NAMALWA (cell line): ENCODE measurements around the gene SUZ12.
"Not testable (repeated sequence)": the region's sequence is repeated elsewhere in the genome, so short reads cannot be mapped to it uniquely, and the experiment has no call there.

ENCODE experiments used
- DNase-seq: peaks from one replicate; pipeline ENCODE4 v3.0.0-alpha.2; 2015; ENCODE audit warnings: low spot score

The SUZ12 gene

DNA sequence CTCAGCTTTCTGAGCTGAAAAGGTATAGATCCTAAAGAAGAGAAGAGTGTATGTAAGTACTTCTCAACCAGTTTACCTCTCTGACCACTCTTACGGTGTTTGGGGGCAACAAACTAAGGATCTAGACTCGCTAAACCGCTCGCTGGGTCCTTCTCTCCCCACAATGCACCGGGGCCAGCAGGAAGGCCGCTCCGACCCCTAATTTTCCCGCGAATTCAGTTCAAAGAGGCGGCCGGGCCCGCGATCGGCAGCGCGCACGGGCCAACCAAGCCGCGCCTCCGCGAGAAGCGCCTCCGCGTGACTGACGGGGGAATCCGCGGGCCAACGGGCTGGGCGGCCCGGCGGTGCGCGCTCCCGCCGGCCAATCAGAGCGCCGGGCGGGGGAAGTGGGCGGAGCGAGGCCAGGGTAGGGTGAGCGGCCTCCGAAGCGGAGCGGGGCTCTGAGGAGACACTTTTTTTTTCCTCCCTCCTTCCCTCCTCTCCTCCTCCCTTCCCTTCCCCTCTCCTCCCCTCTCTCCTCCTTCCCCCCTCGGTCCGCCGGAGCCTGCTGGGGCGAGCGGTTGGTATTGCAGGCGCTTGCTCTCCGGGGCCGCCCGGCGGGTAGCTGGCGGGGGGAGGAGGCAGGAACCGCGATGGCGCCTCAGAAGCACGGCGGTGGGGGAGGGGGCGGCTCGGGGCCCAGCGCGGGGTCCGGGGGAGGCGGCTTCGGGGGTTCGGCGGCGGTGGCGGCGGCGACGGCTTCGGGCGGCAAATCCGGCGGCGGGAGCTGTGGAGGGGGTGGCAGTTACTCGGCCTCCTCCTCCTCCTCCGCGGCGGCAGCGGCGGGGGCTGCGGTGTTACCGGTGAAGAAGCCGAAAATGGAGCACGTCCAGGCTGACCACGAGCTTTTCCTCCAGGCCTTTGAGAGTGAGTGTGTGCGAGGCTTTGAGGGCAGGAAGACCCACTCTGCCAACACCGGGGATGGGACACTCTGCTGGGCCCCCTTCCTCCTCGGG, at the start of gene SUZ12:
SUZ12 (plus strand) TSS at position 393 of the 995 bp plus-strand sequence; CDS start at position 633, 240 bp downstream.
- DNase-seq = peak; percentile 87

DNA sequence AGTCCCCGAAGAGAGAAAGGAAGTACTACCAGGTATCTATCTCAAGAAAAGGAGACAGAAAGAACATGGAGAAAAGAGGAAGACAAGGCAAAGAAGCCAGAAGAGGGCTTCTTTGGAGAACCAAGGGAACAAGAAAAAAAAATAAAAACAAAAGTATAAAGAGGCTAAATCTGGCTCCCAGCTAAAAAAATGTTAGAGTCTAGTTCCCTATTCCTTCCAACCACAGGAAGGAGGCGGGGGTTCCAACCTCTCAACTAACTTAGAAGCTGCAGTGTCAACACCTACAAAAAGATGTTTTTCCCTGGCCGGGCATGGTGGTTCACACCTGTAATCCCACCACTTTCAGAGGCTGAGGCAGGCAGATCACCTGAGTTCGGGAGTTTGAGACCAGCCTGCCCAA, 48.7 kb upstream of the SUZ12 start:
- no peak for DNase-seq

DNA sequence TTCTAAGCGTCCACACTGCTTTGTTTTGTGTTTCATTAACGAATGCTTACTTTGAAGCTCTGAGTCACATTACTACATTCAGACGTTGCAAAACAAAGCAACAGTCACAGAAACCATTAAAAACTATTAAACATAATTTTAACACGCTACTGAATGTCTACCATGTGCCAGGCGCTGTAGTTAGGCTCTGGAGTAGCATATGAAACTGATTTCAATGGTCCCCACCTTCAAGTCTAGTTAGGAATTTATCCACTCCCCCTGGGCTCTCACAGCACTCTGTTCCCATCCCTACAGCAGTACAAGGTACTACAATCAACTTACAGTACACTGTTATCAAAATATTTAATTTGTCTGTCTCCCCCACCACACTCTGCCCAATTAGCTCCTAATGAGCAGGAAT, 35.9 kb upstream of the SUZ12 start:
- no peak for DNase-seq

DNA sequence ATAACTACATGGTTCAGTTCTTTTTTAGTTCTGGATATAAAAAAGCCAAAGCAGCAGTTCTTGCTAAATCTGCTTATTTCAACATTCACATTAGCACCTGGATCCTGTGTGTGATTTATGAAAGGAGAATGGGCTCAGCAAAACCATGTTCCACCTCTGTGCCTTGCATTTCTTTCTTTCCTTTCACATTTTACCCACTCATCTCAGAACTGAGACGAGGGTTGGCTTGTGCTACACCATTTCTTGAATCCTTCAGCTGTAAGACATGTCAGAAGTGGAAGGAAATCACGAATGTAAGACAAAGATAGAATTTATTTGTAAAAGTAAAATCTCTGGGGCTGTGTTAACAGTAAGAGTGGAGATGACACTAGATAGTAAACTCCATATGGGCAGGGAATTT, 34.1 kb upstream of the SUZ12 start:
- no peak for DNase-seq

DNA sequence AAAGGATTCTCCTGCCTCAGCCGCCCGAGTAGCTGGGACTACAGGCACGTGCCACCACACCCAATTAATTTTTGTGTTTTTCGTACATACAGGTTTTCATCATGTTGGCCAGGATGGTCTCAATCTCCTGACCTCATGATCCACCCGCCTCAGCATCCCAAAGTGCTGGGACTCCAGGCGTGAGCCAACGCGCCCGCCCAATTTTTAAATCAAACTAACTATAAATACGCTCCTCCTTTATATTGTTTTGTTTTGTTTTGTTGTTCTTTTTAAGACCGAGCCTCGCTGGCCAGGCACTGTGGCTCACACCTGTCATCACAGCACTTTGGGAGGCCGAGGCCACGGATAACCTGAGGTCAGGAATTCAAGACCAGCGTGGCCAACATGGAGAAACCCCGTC, 33.4 kb upstream of the SUZ12 start:
- DNase-seq = no peak

DNA sequence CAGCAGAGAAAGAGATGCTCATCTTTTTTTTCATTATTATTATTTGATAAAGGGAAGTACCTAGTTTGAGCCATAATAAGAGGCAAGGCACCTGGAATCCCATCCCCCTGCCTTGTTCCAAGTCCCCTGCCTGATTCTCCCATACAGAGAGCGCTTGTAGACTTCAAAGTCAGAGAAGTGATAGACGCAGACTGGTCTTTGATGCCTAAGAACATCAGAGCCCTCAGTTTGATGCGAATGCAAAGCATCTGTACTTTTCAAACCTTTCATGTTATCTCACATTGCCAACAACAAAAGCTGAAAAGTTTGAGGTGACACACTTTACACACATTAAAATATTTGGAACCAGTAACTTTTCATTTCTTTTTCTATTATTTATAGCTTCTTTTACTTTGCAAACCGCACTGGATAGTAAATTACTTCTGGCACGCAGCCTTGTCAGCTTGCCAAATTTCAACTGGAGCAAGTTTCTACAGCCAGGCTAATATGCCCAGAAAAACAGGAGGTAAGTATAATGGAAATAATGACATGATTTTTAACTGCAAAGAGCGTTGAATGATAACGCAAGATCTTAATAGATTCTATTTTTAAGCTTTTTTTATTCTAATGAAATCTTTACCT, 29.4 kb upstream of the SUZ12 start:
- no peak for DNase-seq

DNA sequence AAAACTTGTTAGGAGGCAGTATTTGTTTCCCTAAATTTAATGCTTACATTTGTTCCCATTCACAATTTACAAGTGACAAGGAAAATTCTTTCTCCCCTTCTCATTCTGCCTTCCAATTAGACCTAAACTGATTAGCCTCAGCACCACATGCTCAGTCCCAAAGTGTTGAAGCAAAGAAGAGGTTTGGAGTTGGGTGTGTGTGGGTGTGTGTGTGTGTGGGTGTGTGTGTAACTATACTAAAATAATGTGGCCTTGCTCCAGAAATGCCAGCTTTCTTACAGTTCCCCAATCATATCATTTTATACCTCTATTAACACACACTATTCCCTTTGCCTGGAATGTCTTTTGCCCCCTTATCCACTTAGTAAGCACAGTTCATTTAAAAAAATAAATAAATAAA, 28.4 kb upstream of the SUZ12 start:
- no peak for DNase-seq

DNA sequence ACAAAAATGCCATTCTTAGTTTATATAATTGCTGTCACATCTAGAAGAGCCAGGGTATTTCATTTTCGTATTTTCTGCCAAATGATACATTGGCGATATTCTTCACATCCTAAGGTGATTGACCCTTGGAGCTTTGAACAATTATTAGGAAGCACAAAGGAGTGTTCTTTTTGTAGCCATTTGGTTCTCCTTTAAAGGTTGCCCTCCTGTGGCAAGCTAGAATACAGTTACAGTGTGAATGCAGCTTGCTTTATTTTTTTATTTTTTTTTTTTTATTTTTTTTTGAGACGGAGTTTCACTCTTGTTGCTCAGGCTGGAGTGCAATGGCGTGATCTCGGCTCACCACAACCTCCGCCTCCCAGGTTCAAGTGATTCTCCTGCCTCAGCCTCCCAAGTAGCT, 24.1 kb upstream of the SUZ12 start:
- peak; percentile 57 for DNase-seq

DNA sequence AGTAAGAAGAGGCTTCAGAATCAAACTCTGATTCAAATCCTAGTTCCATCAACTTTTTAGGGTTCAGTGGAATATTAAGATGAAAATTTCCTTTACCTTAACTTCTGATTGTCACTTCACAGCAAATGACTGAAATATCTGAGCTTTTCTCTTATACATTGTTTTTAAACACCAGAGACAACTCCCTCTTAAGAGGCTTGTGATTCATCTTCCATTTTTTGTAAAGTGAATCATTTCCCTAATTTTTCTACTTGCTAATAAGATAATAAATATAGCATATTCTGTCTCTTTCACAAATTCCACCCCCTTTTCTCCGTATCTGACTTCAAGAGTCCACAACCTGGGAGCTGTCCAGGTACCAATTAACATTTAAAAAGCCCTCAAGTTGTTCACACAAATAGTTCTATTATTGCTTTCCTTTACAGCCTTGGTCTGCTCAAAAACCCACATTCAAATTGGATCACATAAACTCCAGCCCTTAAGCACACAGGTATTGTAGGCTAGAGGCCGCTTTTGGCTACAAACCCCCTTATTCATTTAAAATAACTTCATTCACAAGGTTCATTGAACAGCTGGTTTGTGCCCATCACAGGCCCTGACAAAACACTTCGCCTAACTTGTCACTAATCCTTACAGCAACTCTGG, 21.2 kb upstream of the SUZ12 start:
- no peak for DNase-seq

DNA sequence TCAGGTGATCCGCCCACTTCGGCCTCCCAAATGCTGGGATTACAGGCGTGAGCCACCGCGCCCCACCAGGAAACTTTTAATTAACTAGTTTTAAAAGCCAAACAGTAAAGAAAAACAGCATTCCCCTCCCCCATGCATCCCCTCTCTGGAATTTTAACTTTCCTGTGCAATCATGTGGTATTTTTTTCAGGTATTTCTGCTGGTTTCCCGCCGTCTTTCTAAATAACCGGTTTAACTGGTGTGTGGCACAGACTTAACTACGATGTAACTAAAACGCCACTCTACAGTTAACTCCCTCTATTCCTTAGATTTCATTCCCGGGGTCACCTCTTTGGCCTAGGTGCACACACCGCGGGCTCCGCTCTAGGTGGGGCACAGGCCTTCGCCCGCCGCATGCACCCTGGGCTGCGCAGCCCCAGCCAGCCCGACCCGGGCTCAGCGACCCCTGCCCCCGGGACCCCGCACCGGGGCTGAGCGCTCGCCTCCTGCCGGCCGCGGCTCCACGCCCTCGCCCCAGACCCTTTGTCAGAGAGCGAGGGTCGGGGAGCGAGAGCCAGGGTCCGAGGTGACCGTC, 20.2 kb upstream of the SUZ12 start:
- no peak for DNase-seq

DNA sequence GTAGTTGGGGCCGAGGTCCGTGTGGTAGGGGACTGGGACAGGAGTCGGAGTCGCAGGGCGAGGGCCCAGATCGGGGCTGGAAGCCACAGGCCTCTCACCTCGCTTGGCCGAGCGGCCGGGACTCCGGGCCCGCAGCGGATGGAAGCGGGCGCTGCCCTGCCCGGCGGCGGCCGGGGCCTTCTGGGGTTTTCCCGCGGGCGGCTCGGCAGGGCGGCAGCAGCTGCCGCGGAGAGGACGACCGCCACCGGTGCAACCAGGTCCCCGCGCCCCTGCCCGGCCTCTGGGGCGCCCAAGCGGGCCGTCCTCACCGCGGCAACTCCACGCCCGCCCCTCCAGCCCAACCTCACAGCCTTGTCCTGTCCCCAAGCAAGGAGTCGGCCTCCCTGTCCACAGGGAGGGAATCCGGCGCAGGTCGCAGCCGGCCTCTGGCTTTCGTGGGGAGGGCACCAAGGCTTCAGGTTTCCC, 19.7 kb upstream of the SUZ12 start:
- no peak for DNase-seq

DNA sequence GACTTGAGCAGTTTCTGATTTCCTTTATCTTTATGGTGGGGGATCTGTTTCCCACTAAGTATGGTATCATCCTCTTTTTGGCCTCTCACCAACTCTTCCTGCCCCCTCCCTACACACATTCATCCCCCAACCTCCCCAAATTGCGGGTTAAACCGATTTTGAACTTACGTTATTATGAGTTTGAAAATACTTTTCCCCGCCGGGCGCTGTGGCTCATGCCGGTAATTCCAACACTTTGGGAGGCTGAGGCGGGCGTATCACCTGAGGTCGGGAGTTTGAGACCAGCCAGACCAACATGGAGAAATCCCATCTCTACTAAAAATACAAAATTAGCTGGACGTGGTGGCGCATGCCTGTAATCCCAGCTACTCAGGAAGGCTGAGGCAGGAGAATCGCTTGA, 19.1 kb upstream of the SUZ12 start:
- not testable (repeated sequence) for DNase-seq

DNA sequence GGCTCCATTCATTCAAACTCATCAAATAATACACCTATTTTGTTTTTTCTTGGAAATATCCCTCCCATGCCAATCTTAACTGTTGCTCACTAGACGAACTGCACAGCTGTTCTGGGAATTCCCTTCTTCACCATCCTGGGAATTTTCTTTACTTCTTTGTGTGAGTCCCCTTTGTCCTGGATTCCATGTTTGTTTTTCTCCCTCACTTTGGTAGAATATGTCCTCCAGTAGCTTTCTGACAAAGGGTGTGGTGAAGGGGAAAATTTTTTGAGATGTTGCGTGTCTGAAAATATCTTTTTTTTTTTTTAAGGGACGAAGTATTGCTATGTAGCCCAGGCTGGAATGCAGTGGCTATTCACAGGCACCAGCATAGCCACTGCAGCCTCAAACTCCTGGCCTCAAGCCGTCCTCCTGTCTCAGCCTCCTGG, 18.1 kb upstream of the SUZ12 start:
- DNase-seq = no peak

DNA sequence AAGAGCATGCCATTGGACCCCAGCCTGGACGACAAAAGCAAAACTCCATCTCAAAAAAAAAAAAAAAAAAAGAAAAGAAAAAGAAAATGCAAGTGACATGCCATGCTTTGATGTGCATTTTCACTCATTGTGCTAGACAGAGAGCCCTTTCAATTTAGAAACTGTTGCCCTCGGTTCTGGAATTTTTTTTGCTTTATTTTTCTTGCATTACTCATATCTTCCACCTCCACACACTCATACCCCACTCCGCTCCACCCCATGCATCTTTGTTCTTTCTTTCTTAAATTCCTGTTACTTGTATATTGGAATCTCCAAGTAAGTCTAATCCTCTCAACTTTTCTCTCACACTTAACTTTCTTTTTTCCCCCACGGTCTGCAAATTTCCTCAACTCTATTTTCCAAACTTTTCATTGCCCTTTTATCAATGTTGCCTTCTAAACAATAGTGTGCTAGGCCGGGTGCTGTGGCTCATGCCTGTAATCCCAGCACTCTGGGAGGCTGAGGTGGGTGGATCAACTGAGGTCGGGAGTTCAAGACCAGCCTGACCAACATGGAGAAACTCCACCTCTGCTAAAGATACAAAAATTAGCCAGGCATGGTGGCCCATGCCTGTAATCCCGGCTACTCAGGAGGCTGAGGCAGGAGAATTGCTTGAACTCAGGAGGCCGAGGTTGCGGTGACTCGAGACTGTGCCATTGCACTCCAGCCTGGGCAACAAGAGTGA, 16.8 kb upstream of the SUZ12 start:
- DNase-seq = no peak

DNA sequence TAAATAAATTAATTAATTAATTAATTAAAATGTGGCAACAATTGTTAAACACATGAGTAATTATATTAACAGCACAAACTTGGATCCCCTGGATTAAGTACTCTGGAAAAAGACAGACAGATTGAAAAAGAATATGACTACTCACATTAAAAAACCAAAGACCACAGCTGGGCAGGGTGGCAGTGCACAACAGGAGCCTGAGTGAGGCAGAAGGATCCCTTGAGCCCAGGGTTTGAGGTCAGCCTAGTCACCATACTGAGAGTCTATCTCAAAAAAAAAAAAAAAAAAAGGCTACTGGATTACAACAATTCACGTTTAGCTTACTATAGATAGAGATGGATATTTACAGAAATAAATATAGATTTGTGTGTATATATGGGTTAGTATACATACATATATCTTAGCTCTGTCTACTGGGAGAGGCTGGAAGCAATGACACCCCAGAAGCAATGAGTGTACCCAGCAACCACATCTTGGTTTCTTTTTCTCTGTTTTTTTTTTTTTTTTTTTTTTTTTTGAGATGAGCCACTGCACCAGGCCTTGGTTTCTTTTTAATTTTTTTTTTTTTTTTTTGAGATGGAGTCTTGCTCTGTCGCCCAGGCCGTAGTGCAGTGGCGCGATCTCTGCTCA, 10.6 kb upstream of the SUZ12 start:
- DNase-seq = no peak

DNA sequence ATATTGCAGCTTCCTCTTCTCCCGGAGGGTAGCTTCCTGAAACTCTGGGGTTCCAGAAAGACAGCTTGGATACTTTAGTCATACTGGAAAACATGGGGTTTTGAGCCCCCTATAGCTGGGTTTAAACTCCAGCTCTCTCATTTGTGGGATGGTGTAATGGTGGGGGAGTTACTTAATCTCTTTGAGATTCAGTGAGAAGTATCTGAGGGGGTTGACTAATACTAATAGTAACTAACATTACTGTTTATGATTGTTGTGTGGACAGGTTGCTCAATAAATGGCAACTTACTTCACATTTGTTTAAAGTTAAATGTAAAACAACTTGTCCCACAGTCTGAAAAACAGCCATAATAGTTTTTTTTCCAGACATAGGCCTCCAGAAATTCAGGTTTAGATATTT, 5.1 kb upstream of the SUZ12 start:
- DNase-seq = no peak

DNA sequence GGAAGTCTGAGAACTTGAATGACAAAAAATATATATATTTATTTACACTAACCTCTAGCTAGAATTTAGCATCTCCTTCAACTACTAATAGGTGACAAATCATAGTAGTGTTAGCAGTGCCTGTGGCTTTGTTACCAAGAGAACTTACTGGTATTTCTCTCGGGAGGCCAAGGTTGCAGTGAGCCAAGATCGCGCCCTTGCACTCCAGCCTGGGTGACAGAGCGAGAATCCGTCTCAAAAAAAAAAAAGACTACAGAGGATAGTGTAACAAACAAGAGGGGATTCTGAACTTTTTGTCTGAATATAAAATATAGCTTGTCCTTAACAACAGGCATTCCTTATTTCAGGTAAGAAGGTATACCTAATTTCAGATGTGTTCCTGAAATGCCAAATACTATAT, 1.3 kb upstream of the SUZ12 start:
- no peak for DNase-seq

DNA sequence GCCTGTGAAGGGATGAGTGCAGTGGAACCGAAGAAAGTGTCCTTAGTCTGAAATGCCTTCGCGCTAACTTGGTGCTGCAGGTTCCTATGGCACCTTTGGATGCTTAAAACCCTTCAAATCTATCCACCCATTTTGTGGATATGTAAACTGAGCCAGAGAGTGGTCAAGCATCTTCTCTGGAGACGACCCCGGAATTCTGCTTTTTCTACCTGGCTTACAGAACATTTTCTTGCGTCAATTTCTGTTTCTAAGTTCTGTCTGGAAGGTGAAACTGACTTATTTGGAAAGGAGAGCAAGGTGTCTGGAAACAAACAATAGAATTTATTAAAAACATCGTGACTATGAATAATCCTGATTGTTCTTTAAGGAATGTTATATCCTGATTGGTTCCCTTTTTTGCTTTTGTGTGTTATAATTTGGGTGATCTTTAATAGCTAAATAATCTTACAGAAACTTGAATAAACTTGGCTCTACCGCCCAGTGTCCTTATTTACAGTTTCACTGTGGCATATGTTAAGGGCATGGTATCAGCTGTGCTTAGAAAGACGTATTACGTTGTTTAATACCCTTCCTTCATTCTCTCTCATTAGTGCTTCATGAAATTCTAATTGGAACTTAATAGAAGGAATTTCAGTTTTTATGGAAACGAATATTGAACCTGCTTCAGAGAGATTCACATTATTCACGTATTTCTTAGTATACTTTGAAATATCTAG, 1.3 kb downstream of the SUZ12 start:
- peak; percentile 33 for DNase-seq

DNA sequence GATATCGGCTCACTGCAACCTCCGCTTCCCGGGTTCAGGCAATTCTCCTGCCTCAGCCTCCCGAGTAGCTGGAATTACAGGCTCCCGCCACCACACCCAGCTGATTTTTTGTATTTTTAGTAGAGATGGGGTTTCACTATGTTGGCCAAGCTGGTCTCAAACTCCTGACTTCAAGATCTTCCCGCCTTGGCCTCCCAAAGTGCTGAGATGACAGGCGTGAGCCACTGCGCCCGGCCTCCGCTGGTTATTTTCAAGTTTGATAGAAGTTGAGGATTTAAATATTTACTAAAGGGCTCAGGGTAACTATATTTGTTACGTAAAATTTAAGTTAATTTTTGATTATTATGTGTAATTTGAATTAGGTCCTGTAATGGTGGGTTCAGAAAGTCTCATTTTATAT, 5.1 kb downstream of the SUZ12 start:
- DNase-seq = not testable (repeated sequence)

DNA sequence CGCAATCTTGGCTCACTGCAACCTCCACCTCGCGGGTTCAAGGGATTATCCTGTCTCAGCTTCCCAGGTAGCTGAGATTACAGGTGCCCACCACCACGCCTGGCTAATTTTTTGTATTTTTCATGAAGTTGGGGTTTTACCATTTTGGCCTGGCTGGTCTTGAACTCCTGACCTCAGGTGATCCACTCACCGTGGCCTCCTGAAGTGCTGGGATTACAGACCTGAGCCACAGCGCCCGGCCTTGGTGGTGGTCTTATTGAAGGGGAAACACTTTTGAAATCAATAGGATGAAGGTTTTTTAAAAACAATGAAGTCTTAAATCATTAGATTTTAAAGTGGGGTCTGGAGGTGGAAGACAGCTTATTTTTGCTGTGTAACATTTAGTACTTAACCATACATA, 5.6 kb downstream of the SUZ12 start:
- DNase-seq = not testable (repeated sequence)

DNA sequence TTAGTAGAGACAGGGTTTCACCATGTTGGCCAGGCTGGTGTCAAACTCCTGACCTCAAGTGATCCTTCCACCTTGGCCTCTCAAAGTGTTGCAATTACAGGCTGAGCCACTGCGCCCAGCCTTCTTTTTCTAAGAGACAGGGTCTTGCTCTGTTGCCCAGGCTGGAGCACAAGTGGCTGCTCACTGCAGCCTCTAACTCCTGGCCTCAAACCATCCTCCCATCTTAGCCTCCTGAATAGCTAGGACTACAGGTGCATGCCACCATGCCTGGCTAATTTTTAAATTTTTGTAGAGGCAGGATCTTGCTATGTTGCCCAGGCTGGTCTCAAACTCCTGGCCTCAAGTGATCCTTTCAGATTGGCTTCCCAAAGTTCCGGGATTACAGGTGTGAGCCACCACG, 15.1 kb downstream of the SUZ12 start:
- DNase-seq = not testable (repeated sequence)
